Aorta (tissue), 5 donors: ENCODE data around the gene POLN. TPM values are rescaled to one million over a fixed set of nuclear protein-coding genes. Genes with fewer than 3 reads are reported as not detected.

Experiments used
- ATAC-seq: fragments of 200-7000 bp; cut with Tn5 transposase; one replicate; pipeline ENCODE4 v1.9.1; 2022; ENCODE audit warnings: moderate library complexity; ENCODE audit not compliant: low FRiP score
- DNase-seq, 2 donors: peaks; one replicate each; pipeline ENCODE4 v3.0.0-alpha.2; 2020
- H3K27ac ChIP-seq, 2 donors: one replicate each; pipeline ENCODE4 v1.5.1; 2013; ENCODE audit warnings: low read length in 2 of 2, mild to moderate bottlenecking in 2 of 2, moderate library complexity in 2 of 2, control low read depth in 1 of 2, inconsistent platforms in 1 of 2, low read depth in 1 of 2
- H3K27me3 ChIP-seq, 2 donors: one replicate each; pipeline ENCODE4 v1.6.1; 2013; ENCODE audit warnings: control low read depth in 1 of 2, low read length in 1 of 2, mild to moderate bottlenecking in 1 of 2, moderate library complexity in 1 of 2; ENCODE audit not compliant: insufficient read depth in 2 of 2, control insufficient read depth in 1 of 2
- H3K36me3 ChIP-seq, 2 donors: one replicate each; pipeline ENCODE4 v1.6.1; 2013; ENCODE audit warnings: control low read depth in 1 of 2, low read length in 1 of 2, mild to moderate bottlenecking in 1 of 2; ENCODE audit not compliant: insufficient read depth in 2 of 2, control insufficient read depth in 1 of 2
- H3K4me1 ChIP-seq, 2 donors: one replicate each; pipeline ENCODE4 v1.6.1; 2013; ENCODE audit warnings: low read length in 2 of 2, control low read depth in 1 of 2, mild to moderate bottlenecking in 1 of 2, moderate library complexity in 1 of 2; ENCODE audit not compliant: insufficient read depth in 2 of 2, control insufficient read depth in 1 of 2
- H3K4me3 ChIP-seq, 2 donors: one replicate each; pipeline ENCODE4 v1.5.1; 2013; ENCODE audit warnings: low read length in 2 of 2, control low read depth in 1 of 2, mild to moderate bottlenecking in 1 of 2
- H3K9me3 ChIP-seq: one replicate; pipeline ENCODE4 v1.6.1; 2013; ENCODE audit warnings: mild to moderate bottlenecking, low read length; ENCODE audit not compliant: control insufficient read depth
- WGBS, 2 donors: extraction: QIAGEN DNeasy Blood & Tissue Kit; methylation state at CpG; one replicate each; pipeline ENCODE4 v1.1.7; 2013; 5-methylcytosine and 5-hydroxymethylcytosine counted together
- intact Hi-C, 2 donors: fragments of 100-400 bp; cut with DNase I; formaldehyde crosslinking; loops; one replicate each; pipeline versions ENCODE4 v1.14.2 to v1.15.0; 2022
- polyA plus RNA-seq, 2 donors: library from polyadenylated mRNA; stranded (reverse); fragments of 200-250 nt; gene quantifications; one replicate each; pipeline ENCODE4 v1.2.3, GENCODE V29; 2013
- total RNA-seq, 2 donors: library from RNA; stranded (reverse); fragmentation: NEBNext Ultra II Directional; extraction: Animal tissue kit (Norgen Biotek cat#: 25700); gene quantifications; one replicate each; pipeline ENCODE4 v1.2.1, GENCODE V29; 2021
- donor health status: healthy with polysubstance abuse.
- donor health status: Bipolar disorder and iron deficiency.
- donor health status: DM: no; HTN: no; CAD: no.
- donor health status: DM: no; HTN: no; CAD: no.
- donor health status: DM: yes; HTN: yes; CAD: no.

Gene POLN
- total and polyA plus RNA-seq, 4 donors: 3.2 to 7.0 (median 6.6) TPM; not detected in 1

DNA sequence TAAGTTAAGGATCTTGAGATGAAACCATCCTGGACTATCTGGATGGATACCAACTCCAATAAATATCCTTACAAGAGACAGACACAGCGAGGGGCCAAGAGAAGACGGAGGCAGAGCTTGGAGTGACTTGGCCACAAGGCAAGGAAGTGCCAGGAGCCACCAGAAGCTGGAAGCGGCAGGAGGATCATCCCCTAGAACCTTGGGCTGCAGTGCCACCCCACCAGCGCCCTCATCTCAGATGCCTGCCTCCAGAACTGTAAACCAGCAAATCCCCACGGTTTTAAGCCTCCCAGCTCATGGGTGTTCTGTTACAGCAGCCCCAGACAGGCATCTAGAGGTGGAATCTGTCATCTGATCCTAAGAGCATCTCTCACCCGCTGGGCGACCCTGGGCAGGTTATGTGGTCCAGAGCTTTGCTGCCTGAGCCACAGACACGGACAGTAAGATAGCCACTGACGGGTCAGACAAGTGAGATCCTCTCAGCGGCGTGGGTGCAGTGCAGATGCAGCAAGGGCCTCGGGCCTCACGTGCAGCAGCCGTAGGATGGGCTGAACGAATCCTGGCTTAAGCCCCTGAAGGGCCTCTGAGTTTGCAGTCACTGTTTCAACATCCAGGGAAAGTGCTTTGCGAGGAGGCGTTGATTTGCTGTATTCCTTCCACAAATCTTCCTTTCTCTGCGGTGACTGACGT is 45.1 kb upstream of the POLN start:
- no peaks in the 10 kb centered on the region for H3K4me1 ChIP-seq
- no peaks in the 10 kb centered on the region for H3K36me3 ChIP-seq
- DNase-seq (peak; percentile 17 to 46), ATAC-seq (no peak)
- H3K9me3 ChIP-seq: no peaks in the 10 kb centered on the region
- 75 to 80% methylated on average over 19 of the region's 19 CpGs for WGBS, 2 donors
- no peak overlapping the region for H3K4me3 ChIP-seq
- intact Hi-C loops: no loop called here
- H3K27me3 ChIP-seq: no peaks in the 10 kb centered on the region
- no peak overlapping the region for H3K27ac ChIP-seq

DNA sequence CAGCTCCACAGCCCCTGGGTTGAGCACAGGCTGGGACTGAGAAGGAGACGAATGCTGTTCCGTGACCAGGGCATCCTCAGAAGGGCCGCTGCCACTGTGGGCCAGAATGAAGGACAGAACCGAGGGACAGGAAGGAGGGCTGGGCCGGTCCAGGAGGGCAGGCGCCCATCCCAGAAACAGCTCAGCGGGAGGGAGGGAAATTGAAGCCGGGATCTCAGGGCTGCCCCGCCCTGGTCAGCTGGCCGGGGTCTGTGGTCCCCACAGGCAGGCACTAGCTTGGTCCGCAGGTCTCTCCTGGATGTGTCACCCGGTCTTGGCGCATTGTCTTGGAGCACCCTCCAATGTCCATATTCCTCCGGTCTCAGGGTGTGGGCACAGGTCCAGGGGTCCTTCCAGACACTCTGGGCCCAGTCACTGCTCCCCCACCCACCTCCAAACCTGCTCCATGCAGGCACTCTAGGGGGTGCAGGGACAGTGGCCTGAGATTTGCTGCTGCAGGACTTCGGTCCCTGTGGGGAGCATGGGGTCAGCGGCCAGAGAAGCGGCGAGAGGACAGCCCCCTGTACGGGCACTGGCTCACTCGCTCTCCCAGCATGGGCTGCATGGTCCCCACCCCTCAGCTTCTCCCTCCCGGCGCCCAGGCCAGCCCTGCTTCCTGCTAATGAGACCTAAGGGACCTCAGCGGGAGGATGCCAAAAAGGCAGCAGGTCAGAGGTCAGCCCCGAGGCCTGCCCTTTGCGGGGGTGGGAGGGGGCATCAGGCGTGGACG is 43.9 kb upstream of the POLN start:
- ATAC-seq (no peak), DNase-seq (peak; percentile 47 to 72)
- intact Hi-C loops: no loop called here
- 85% methylated on average over 27 of the region's 27 CpGs for WGBS, 2 donors
- Histone ChIP-seq H3K4me3 (no peak overlapping the region), H3K4me1 (no peaks in the 10 kb centered on the region), H3K9me3 (no peaks in the 10 kb centered on the region), H3K27me3 (no peaks in the 10 kb centered on the region), H3K36me3 (no peaks in the 10 kb centered on the region), H3K27ac (no peak overlapping the region)

DNA sequence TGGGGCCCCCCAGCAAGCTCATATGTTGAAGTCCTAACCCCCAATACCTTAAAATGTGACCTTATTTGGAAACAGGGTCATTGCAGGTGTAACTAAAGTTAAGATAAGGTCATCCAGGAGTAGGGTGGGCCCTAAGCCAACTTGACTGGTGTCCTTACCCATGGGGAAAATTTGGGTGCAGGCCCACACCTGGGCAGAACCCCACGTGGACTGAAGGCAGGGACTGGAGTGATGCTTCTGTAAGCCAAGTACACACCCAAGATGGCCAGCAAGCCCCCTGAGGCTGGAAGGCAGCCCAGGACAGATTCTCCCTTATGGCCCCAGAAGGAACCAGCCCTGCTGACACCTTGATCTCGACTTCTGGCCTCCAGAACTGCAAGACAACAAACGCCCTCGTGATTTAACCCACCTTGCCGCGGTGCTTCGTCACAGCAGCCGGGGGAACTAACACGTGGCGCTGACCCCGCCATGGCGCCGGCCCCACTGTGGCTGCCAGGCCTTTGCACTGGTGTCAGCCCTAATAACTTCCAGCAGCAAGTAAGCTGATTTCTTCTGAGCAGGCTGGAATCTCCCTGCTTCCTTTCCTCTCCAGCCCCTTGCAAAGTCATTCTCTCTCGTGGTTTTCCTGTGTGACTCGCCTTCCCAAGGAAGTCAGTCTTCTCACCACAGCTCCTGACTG is 43.2 kb upstream of the POLN start:
- 89 to 94% methylated on average over 15 of the region's 15 CpGs for WGBS, 2 donors
- ATAC-seq: no peak
- intact Hi-C loops: no loop called here

DNA sequence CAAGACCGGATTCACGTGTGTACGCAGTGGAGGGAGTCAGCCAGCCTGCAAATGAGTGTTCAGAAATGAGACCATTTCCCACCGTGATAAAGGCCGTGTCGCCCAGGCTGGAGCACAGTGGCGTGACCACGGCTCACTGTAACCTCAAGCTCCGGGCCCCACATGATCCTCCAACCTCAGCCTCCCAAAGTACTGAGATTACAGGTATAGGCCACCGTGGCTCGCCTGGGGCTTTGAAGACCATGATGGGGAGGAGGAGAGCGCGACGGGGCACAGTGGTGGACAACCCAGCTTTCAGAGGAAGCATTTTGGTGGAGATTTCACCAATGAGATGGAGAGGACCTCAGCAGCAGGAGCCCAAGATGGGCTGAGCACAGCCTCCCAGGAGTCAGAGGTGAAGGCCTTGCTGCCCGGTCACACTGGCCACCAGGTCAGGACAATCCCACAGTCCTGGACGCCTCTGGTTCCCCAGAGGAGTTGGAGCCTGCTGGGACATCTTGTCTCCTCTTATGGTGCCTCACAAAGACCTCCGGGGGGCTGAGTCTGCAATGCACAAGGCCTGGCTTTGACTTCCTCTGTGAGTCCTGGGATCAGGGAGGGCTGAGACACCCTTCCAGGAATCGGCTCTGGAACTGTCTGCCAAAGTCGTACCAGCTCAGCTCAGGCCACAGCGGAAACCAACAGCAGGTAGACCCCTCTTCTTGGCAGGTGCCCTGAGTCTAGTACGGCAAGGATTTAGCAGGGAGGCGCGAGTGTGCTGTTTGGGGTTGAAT is 42.4 kb upstream of the POLN start:
- peak; percentile 32 to 58 for DNase-seq
- WGBS, 2 donors: 96 to 97% methylated on average over 23 of the region's 23 CpGs

More for the DNA sequence above, 43.2 kb upstream of the POLN start:
- H3K4me3 ChIP-seq: no peak overlapping the region
- H3K27ac ChIP-seq: no peak overlapping the region
- no peaks in the 10 kb centered on the region for H3K9me3 ChIP-seq
- no peaks in the 10 kb centered on the region for H3K4me1 ChIP-seq
- peak; percentile 33 to 35 for DNase-seq
- H3K36me3 ChIP-seq: no peaks in the 10 kb centered on the region
- no peaks in the 10 kb centered on the region for H3K27me3 ChIP-seq

DNA sequence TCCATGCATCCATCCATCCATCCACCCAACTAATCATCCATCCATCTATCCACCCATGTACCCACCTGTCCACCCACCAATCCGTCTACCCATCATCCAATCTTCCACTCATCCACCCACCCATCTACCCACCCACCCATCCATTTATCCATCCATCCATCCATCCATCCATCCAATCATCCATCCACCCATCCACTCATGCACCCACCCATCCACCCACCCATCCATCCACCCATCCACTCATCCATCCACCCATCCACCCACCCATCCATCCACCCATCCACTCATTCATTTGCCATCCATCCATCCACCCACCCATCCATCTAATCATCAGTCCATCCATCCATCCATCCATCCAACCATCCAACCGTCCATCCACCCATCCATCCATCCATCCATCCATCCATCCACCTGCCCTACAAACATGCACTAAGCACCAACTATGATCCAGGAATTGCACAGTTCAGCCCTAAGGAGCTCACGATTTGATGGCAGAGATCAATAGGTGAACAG is 41.3 kb upstream of the POLN start:
- WGBS, 2 donors: 94 to 96% methylated on average over 3 of the region's 3 CpGs
- intact Hi-C loops: no loop called here

More for the DNA sequence above, 42.4 kb upstream of the POLN start:
- H3K36me3 ChIP-seq: no peaks in the 10 kb centered on the region
- intact Hi-C loops: no loop called here
- no peak overlapping the region for H3K27ac ChIP-seq
- H3K27me3 ChIP-seq: no peaks in the 10 kb centered on the region
- no peak overlapping the region for H3K4me3 ChIP-seq
- H3K9me3 ChIP-seq: no peaks in the 10 kb centered on the region
- ATAC-seq: no peak
- no peaks in the 10 kb centered on the region for H3K4me1 ChIP-seq

DNA sequence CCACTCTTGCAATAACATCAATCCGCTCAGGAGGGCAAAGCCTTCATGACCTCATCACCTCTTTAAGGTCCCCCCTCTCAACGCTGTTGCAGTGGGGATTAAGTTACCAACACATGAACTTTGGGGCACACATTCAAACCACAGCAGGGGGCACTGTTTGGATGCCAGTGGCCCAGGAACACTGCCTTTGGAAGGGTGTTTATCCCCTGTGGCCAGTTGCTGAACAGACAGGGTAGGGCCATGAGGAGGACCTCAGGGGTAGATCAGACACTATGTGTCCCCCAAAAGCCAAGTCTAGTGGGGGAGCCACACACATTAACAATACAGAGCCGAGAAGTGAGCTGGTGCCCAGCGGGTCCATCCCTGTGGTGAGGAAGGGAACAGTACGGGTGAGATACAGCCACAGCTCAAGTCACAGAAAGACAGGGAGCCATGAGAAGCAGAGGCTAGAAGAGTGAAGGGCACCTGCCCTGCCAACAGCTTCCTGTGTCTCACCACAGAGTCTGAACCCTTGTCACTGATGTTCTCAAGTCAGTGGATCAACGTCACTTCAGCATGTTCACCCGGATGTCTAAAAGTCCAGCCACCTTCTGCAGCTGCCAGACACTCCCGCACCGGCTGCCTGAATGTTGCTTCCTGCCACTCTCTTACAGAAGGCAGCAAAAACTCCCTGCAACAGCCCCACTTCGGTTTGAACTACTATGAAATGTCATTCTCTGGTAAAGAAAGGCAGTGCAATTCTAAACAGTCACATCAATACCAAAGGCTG is 39.8 kb upstream of the POLN start:
- WGBS, 2 donors: 72% methylated on average over 10 of the region's 10 CpGs
- H3K4me3 ChIP-seq: no peak overlapping the region
- H3K36me3 ChIP-seq: no peaks in the 10 kb centered on the region
- no peak overlapping the region for H3K27ac ChIP-seq
- intact Hi-C loops: no loop called here
- DNase-seq (peak; percentile 38 to 48), ATAC-seq (no peak)
- H3K4me1 ChIP-seq: no peaks in the 10 kb centered on the region
- H3K9me3 ChIP-seq: no peaks in the 10 kb centered on the region
- H3K27me3 ChIP-seq: no peaks in the 10 kb centered on the region

More for the DNA sequence above, 41.3 kb upstream of the POLN start:
- Histone ChIP-seq H3K27me3 (no peaks in the 10 kb centered on the region), H3K9me3 (no peaks in the 10 kb centered on the region), H3K4me1 (no peaks in the 10 kb centered on the region), H3K4me3 (no peak overlapping the region), H3K27ac (no peak overlapping the region), H3K36me3 (no peaks in the 10 kb centered on the region)
- DNase-seq (peak in 1 of 2 donors; percentile 9), ATAC-seq (no peak)

DNA sequence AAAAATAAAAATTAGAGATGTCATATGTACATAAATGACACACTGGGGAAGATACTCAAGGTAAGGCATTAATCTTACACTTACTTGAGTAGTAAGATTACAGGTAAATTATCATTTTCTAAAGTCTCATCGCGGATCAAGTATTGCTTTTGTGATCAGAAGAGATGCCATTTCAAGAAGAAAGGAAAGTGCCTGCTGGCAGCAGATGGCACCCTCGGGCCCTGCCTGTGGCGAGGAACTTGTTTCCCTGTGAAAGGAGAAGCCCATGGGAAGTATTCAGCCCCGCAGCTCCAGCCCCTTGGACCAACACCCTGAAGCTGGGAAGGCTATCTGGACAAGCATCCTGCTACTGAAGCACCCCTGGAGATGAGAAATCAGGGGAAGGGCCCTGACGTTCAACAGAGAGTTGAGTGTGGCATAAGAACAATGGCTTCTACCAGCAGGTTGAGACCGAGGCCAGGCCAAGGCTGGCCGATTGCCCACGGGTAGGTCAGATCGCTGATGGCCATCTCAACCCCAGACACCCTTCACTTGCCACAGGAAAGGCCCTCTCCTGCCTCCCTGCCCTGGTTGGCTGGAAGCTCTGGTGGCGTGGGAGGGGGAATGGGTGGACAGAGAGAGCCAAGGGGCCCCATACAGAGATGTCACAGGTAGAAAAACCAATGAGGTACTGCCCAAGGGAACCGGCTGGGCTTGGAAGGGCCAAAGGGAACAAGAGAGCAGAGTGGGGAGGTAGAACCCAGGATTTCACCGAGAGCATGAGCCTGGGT is 38.8 kb upstream of the POLN start:
- Histone ChIP-seq H3K9me3 (no peaks in the 10 kb centered on the region), H3K27ac (no peak overlapping the region), H3K4me3 (no peak overlapping the region), H3K27me3 (no peaks in the 10 kb centered on the region), H3K4me1 (no peaks in the 10 kb centered on the region), H3K36me3 (no peaks in the 10 kb centered on the region)
- no peak for ATAC-seq
- WGBS, 2 donors: 89 to 91% methylated on average over 13 of the region's 13 CpGs
- peak; percentile 39 to 61 for DNase-seq
- intact Hi-C loops: no loop called here
